Adipocyte (in vitro differentiated cells): Measurements from ENCODE around the gene BPIFB2.
"Not testable (repeated sequence)": the region's sequence is repeated elsewhere in the genome, so short reads cannot be mapped to it uniquely, and the experiment has no call there.

Source experiments
- DNase-seq: peaks from one replicate; pipeline ENCODE4 v3.0.0-alpha.2; 2015; ENCODE audit warnings: low read depth
- H3K27me3 ChIP-seq: replicated peaks from 2 replicates; pipeline ENCODE4 v1.7.0; 2013; ENCODE audit warnings: mild to moderate bottlenecking, low read length, moderate library complexity; ENCODE audit not compliant: control insufficient read depth, insufficient read depth
- H3K36me3 ChIP-seq: 2 replicates; pipeline ENCODE4 v1.7.0; 2013; ENCODE audit warnings: low read length, mild to moderate bottlenecking, moderate library complexity; ENCODE audit not compliant: control insufficient read depth, insufficient read depth, severe bottlenecking
- H3K4me1 ChIP-seq: 2 replicates; pipeline ENCODE4 v1.7.0; 2013; ENCODE audit warnings: mild to moderate bottlenecking, low read length, moderate library complexity; ENCODE audit not compliant: control insufficient read depth, insufficient read depth
- H3K4me3 ChIP-seq: 2 replicates; pipeline ENCODE4 v1.7.0; 2013; ENCODE audit warnings: mild to moderate bottlenecking, low read length, moderate library complexity
- H3K9ac ChIP-seq: 2 replicates; pipeline ENCODE4 v1.7.0; 2013; ENCODE audit warnings: mild to moderate bottlenecking, low read length, moderate library complexity
- H3K9me3 ChIP-seq: 2 replicates; pipeline ENCODE4 v1.7.0; 2013; ENCODE audit warnings: mild to moderate bottlenecking, low read length, moderate library complexity; ENCODE audit not compliant: control insufficient read depth

BPIFB2 gene

GRCh38 chr20:33007376-33008335 is at the start of gene BPIFB2:
Gene BPIFB2 (plus strand): TSS chr20:33007704. CDS start chr20:33008575, 871 bp downstream.
- no peak within 1 kb of the TSS for H3K9ac ChIP-seq
- no peak within 1 kb of the TSS for H3K4me3 ChIP-seq
- peaks cover 48% of the 10 kb centered on the region for H3K27me3 ChIP-seq
- H3K36me3 ChIP-seq = no peaks in the 10 kb centered on the region
- DNase-seq = no peak
- peaks cover 6% of the 10 kb centered on the region for H3K9me3 ChIP-seq
- H3K4me1 ChIP-seq = no peaks in the 10 kb centered on the region

- Histone ChIP-seq H3K36me3 (no peaks in the 10 kb centered on the region), H3K27me3 (peaks cover 21% of the 10 kb centered on the region), H3K9ac (no peak overlapping the region), H3K9me3 (peaks cover 37% of the 10 kb centered on the region), H3K4me3 (no peak overlapping the region), H3K4me1 (no peaks in the 10 kb centered on the region)
- no peak for DNase-seq
Observed at GRCh38 chr20:32958574-32958973, 48.9 kb upstream of the BPIFB2 start.

GRCh38 chr20:32959351-32960221 is 47.9 kb upstream of the BPIFB2 start:
- Histone ChIP-seq H3K9ac (no peak overlapping the region), H3K4me1 (no peaks in the 10 kb centered on the region), H3K27me3 (peaks cover 28% of the 10 kb centered on the region), H3K36me3 (no peaks in the 10 kb centered on the region), H3K4me3 (no peak overlapping the region), H3K9me3 (peaks cover 27% of the 10 kb centered on the region)
- no peak for DNase-seq

GRCh38 chr20:32960222-32960518 is 47.3 kb upstream of the BPIFB2 start:
- Histone ChIP-seq H3K4me3 (no peak overlapping the region), H3K4me1 (no peaks in the 10 kb centered on the region), H3K9me3 (peaks cover 26% of the 10 kb centered on the region), H3K9ac (no peak overlapping the region), H3K27me3 (peaks cover 30% of the 10 kb centered on the region), H3K36me3 (no peaks in the 10 kb centered on the region)
- DNase-seq = no peak

GRCh38 chr20:32960849-32961731 is 46.4 kb upstream of the BPIFB2 start:
- Histone ChIP-seq H3K9ac (no peak overlapping the region), H3K36me3 (no peaks in the 10 kb centered on the region)

GRCh38 chr20:32962053-32962452 is 45.5 kb upstream of the BPIFB2 start:
- no peak for DNase-seq
- Histone ChIP-seq H3K36me3 (no peaks in the 10 kb centered on the region), H3K9me3 (peaks cover 9% of the 10 kb centered on the region), H3K4me1 (no peaks in the 10 kb centered on the region), H3K27me3 (peaks cover 47% of the 10 kb centered on the region), H3K9ac (no peak overlapping the region), H3K4me3 (no peak overlapping the region)

More at GRCh38 chr20:32960849-32961731, 46.4 kb upstream of the BPIFB2 start:
- Histone ChIP-seq H3K27me3 (peaks cover 39% of the 10 kb centered on the region), H3K4me3 (no peak overlapping the region), H3K4me1 (no peaks in the 10 kb centered on the region), H3K9me3 (peaks cover 18% of the 10 kb centered on the region)
- no peak for DNase-seq

GRCh38 chr20:32962646-32963045 is 44.9 kb upstream of the BPIFB2 start:
- H3K4me3 ChIP-seq, H3K36me3 ChIP-seq, H3K9me3 ChIP-seq, H3K4me1 ChIP-seq, DNase-seq, H3K9ac ChIP-seq: not testable (repeated sequence)
- H3K27me3 ChIP-seq = peaks cover 45% of the 10 kb centered on the region

GRCh38 chr20:32963176-32963575 is 44.3 kb upstream of the BPIFB2 start:
- Histone ChIP-seq H3K4me1 (no peaks in the 10 kb centered on the region), H3K9ac (no peak overlapping the region), H3K36me3 (no peaks in the 10 kb centered on the region), H3K4me3 (no peak overlapping the region), H3K27me3 (peaks cover 45% of the 10 kb centered on the region), H3K9me3 (no peaks in the 10 kb centered on the region)
- no peak for DNase-seq

GRCh38 chr20:32964575-32964974 is 42.9 kb upstream of the BPIFB2 start:
- peaks cover 45% of the 10 kb centered on the region for H3K27me3 ChIP-seq
- H3K4me3 ChIP-seq = no peak overlapping the region
- no peaks in the 10 kb centered on the region for H3K9me3 ChIP-seq
- DNase-seq = no peak
- peaks cover 10% of the 10 kb centered on the region for H3K4me1 ChIP-seq
- no peak overlapping the region for H3K9ac ChIP-seq
- H3K36me3 ChIP-seq = no peaks in the 10 kb centered on the region

- DNase-seq = no peak
- Histone ChIP-seq H3K4me3 (no peak overlapping the region), H3K36me3 (no peaks in the 10 kb centered on the region), H3K4me1 (peaks cover 10% of the 10 kb centered on the region), H3K27me3 (peaks cover 45% of the 10 kb centered on the region), H3K9me3 (no peaks in the 10 kb centered on the region), H3K9ac (no peak overlapping the region)
Observed at GRCh38 chr20:32965115-32965514, 42.4 kb upstream of the BPIFB2 start.
